HEK293 (cell line): ENCODE data around the gene TRIM27.

Experiments
- ATF2 ChIP-seq: fragments of 450-650 bp; formaldehyde crosslinking; IDR thresholded peaks from 2 replicates; pipeline ENCODE4 v1.5.1; 2016; ENCODE audit warnings: missing biosample characterization, missing genetic modification characterization, low read depth
- CTCF ChIP-seq: fragments of 450-650 bp; formaldehyde crosslinking; IDR thresholded peaks from 2 replicates; pipeline ENCODE4 v1.5.1; 2016; ENCODE audit warnings: missing biosample characterization, missing genetic modification characterization
- KLF16 ChIP-seq: fragments of 450-650 bp; formaldehyde crosslinking; IDR thresholded peaks from 2 replicates; pipeline ENCODE4 v1.5.1; 2017; ENCODE audit warnings: missing biosample characterization, missing genetic modification characterization
- PRDM1 ChIP-seq: fragments of 450-650 bp; formaldehyde crosslinking; IDR thresholded peaks from 2 replicates; pipeline ENCODE4; 2016; ENCODE audit warnings: missing biosample characterization, missing genetic modification characterization
- RBAK ChIP-seq: fragments of 450-650 bp; formaldehyde crosslinking; IDR thresholded peaks from 2 replicates; pipeline ENCODE4 v1.5.1; 2016; ENCODE audit warnings: missing biosample characterization, missing genetic modification characterization
- SALL2 ChIP-seq: fragments of 450-650 bp; formaldehyde crosslinking; IDR thresholded peaks from 2 replicates; pipeline ENCODE4 v1.5.0; 2017; ENCODE audit warnings: missing biosample characterization, mild to moderate bottlenecking, missing genetic modification characterization, borderline replicate concordance
- SETDB1 ChIP-seq: IDR thresholded peaks from one replicate; pipeline ENCODE4 v1.6.1; 2017; ENCODE audit warnings: mild to moderate bottlenecking, low read length, moderate library complexity, mixed read lengths; ENCODE audit not compliant: insufficient read length
- YY1 ChIP-seq: fragments of 450-650 bp; formaldehyde crosslinking; IDR thresholded peaks from 2 replicates; pipeline ENCODE4 v1.5.1; 2018; ENCODE audit warnings: missing biosample characterization, missing genetic modification characterization
- ZNF335 ChIP-seq: fragments of 450-650 bp; formaldehyde crosslinking; conservative IDR thresholded peaks from 2 replicates; pipeline ENCODE4 v1.5.1; 2016; ENCODE audit warnings: missing biosample characterization, missing genetic modification characterization

- TF ChIP-seq CTCF (no peak), SETDB1 (no peak), ATF2 (tag by site-specific recombination) (no peak), PRDM1 (tag by site-specific recombination) (no peak), YY1 (tag by site-specific recombination) (no peak), KLF16 (tag by site-specific recombination) (no peak), SALL2 (no peak), RBAK (tag by site-specific recombination) (no peak), ZNF335 (tag by site-specific recombination) (no peak)
These were observed 67.2 kb downstream of the TRIM27 start for GRCh38 chr6:28856620-28857005.
